NCI-H1417 (cell line): ENCODE results near the gene FAM221B.
A peak's percentile ranks its signal among the peaks of the same experiment; 100 is the strongest.

Source experiments
- DNase-seq, 3 experiments: peaks; one replicate each; lab custom pipeline; 2025; lab: John Stamatoyannopoulos, UW

Gene FAM221B

GRCh38 chr9:35791297-35791921, 37.1 kb downstream of the FAM221B start, which contains the start of gene NPR2:
NPR2 (plus strand) TSS chr9:35791591; CDS start chr9:35792409, 818 bp downstream.
- no peak for DNase-seq

GRCh38 chr9:35790385-35791296, 37.9 kb downstream of the FAM221B start:
- DNase-seq, result peak; percentile 53 to 74 (median 56)

- DNase-seq, result no peak
Measured at GRCh38 chr9:35790025-35790384, 38.5 kb downstream of the FAM221B start.

GRCh38 chr9:35789541-35789940, 39.0 kb downstream of the FAM221B start:
- DNase-seq, result no peak

- no peak for DNase-seq
Measured at GRCh38 chr9:35783418-35783817, 45.1 kb downstream of the FAM221B start.

GRCh38 chr9:35781066-35781465, 47.5 kb downstream of the FAM221B start:
- no peak for DNase-seq

GRCh38 chr9:35778496-35778895, 50.0 kb downstream of the FAM221B start:
- DNase-seq, result no peak

- DNase-seq, result peak; percentile 27 to 70 (median 65)
Measured at GRCh38 chr9:35776018-35776417, 52.5 kb downstream of the FAM221B start.

- DNase-seq, result peak in 2 of 3 experiments; percentile 5 to 33
Measured at GRCh38 chr9:35774907-35775635, 53.5 kb downstream of the FAM221B start.

GRCh38 chr9:35771943-35772342, 56.6 kb downstream of the FAM221B start:
- DNase-seq, result peak in 1 of 3 experiments; percentile 0

- DNase-seq, result peak in 2 of 3 experiments; percentile 1 to 59
Measured at GRCh38 chr9:35771534-35771933, 57.0 kb downstream of the FAM221B start.

- peak in 1 of 3 experiments; percentile 34 for DNase-seq
Measured at GRCh38 chr9:35771075-35771433, 57.5 kb downstream of the FAM221B start.

GRCh38 chr9:35769763-35770162, 58.8 kb downstream of the FAM221B start:
- DNase-seq, result no peak

GRCh38 chr9:35767458-35767857, 61.1 kb downstream of the FAM221B start:
- DNase-seq, result no peak

GRCh38 chr9:35766997-35767396, 61.5 kb downstream of the FAM221B start:
- DNase-seq, result no peak
